A673 (cell line): ENCODE measurements around the gene DIPK1C. TPM values are rescaled to one million over a fixed set of nuclear protein-coding genes. Genes with fewer than 3 reads are reported as not detected.

ENCODE experiments used
- BruUV-seq: library from RNA; stranded (reverse); fragments of 400-500 nt; replicated peaks from 2 replicates; lab custom pipeline; 2021; lab: Mats Ljungman, UMichigan
- CTCF ChIA-PET: fragments of 300-600 bp; sonication (Branson Sonifier 250); formaldehyde crosslinking; loops from one replicate; lab custom pipeline; 2022; ENCODE audit warnings: antibody characterized with exemption; lab: Charles Lee
- POLR2A ChIA-PET: fragments of 300-600 bp; sonication (Branson Sonifier 250); formaldehyde crosslinking; loops from one replicate; lab custom pipeline; 2022; ENCODE audit warnings: antibody characterized with exemption; ENCODE audit not compliant: low non-redundant PET; lab: Charles Lee
- DNase-seq: peaks from one replicate; pipeline ENCODE4 v3.0.0-alpha.2; 2015; ENCODE audit warnings: low spot score
- H3K27ac ChIP-seq: fragments of 200-600 bp; sonication (generic); 2 replicates; pipeline ENCODE4 v1.5.1; 2016; ENCODE audit warnings: mixed run types, low read depth, mild to moderate bottlenecking, mixed read lengths, antibody characterized with exemption, low read length; ENCODE audit not compliant: poor library complexity, severe bottlenecking
- H3K27me3 ChIP-seq: fragments of 200-600 bp; sonication (generic); replicated peaks from 2 replicates; pipeline ENCODE4 v1.6.1; 2017; ENCODE audit warnings: mixed run types, low read depth, mild to moderate bottlenecking, mixed read lengths, antibody characterized with exemption, low read length; ENCODE audit not compliant: insufficient read depth, poor library complexity
- H3K36me3 ChIP-seq: fragments of 200-600 bp; sonication (generic); 2 replicates; pipeline ENCODE4 v1.6.1; 2016; ENCODE audit warnings: mixed run types, mild to moderate bottlenecking, mixed read lengths, antibody characterized with exemption, low read length; ENCODE audit not compliant: insufficient read depth, poor library complexity, severe bottlenecking
- H3K4me1 ChIP-seq: fragments of 200-600 bp; sonication (generic); 2 replicates; pipeline ENCODE4 v1.6.1; 2017; ENCODE audit warnings: mixed run types, mild to moderate bottlenecking, mixed read lengths, antibody characterized with exemption, low read length; ENCODE audit not compliant: insufficient read depth, poor library complexity, severe bottlenecking
- H3K4me3 ChIP-seq: fragments of 200-600 bp; sonication (generic); 2 replicates; pipeline ENCODE4 v1.5.1; 2016; ENCODE audit warnings: low read depth, mixed run types, mild to moderate bottlenecking, mixed read lengths, low read length; ENCODE audit not compliant: poor library complexity, severe bottlenecking
- H3K9me3 ChIP-seq: fragments of 200-600 bp; sonication (generic); 2 replicates; pipeline ENCODE4 v1.6.1; 2016; ENCODE audit warnings: mixed run types, low read depth, mild to moderate bottlenecking, mixed read lengths, antibody characterized with exemption, low read length; ENCODE audit not compliant: poor library complexity, severe bottlenecking
- EZH2 ChIP-seq: fragments of 200-600 bp; sonication (generic); IDR thresholded peaks from 2 replicates; pipeline ENCODE4 v1.6.1; 2017; ENCODE audit warnings: borderline replicate concordance, low read depth, mild to moderate bottlenecking, mixed read lengths, antibody characterized with exemption, low read length; ENCODE audit not compliant: poor library complexity, severe bottlenecking
- intact Hi-C: fragments of 100-400 bp; cut with micrococcal nuclease; formaldehyde crosslinking; loops from one replicate; pipeline ENCODE4 v1.10.0; 2022; ENCODE audit not compliant: unreplicated experiment
- total RNA-seq: library from RNA; stranded (reverse); gene quantifications from 2 replicates; pipeline ENCODE4 v1.2.3, GENCODE V29; 2021
- TF ChIP-seq, protein P1 (sequence below): fragments of 300-800, 200-600 bp; sonication (generic); conservative IDR thresholded peaks from 2 replicates; pipeline ENCODE4 v1.5.1; 2017; ENCODE audit warnings: low read depth, mild to moderate bottlenecking, antibody characterized with exemption, low read length, moderate library complexity, mixed read lengths

The DIPK1C gene
- total RNA-seq, 1 experiment from 2014 or later, result not detected

- no peak for TF ChIP-seq EZH2
- TF ChIP-seq, protein P1, sequence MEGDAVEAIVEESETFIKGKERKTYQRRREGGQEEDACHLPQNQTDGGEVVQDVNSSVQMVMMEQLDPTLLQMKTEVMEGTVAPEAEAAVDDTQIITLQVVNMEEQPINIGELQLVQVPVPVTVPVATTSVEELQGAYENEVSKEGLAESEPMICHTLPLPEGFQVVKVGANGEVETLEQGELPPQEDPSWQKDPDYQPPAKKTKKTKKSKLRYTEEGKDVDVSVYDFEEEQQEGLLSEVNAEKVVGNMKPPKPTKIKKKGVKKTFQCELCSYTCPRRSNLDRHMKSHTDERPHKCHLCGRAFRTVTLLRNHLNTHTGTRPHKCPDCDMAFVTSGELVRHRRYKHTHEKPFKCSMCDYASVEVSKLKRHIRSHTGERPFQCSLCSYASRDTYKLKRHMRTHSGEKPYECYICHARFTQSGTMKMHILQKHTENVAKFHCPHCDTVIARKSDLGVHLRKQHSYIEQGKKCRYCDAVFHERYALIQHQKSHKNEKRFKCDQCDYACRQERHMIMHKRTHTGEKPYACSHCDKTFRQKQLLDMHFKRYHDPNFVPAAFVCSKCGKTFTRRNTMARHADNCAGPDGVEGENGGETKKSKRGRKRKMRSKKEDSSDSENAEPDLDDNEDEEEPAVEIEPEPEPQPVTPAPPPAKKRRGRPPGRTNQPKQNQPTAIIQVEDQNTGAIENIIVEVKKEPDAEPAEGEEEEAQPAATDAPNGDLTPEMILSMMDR, result no peak
- no TSS peak for BruUV-seq
- Histone ChIP-seq H3K4me1 (no peaks in the 10 kb centered on the region), H3K36me3 (no peaks in the 10 kb centered on the region), H3K9me3 (no peaks in the 10 kb centered on the region), H3K27ac (no peak overlapping the region), H3K27me3 (peaks cover 8% of the 10 kb centered on the region), H3K4me3 (no peak overlapping the region)
- DNase-seq, result no peak
- ChIA-PET CTCF (interaction anchor here (0.6 kb wide), 1 partner anchor 22 kb away, joined by 3 read pairs; no protein-coding TSS in a partner anchor), POLR2A (no interaction called here)
- intact Hi-C loops, result no loop called here
Observed at GRCh38 chr18:74410441-74410992, 46.6 kb downstream of the DIPK1C start.

- CTCF ChIA-PET, result no interaction called here
- intact Hi-C loops, result loop anchor here (10.0 kb wide), 1 partner anchor 57 kb away; no protein-coding TSS in a partner anchor
- no TSS peak for BruUV-seq
Observed at GRCh38 chr18:74407888-74408287, 49.2 kb downstream of the DIPK1C start.

GRCh38 chr18:74402806-74403433 is 54.2 kb downstream of the DIPK1C start:
- H3K27ac ChIP-seq, result no peak overlapping the region
- no peaks in the 10 kb centered on the region for H3K9me3 ChIP-seq
- peaks cover 29% of the 10 kb centered on the region for H3K27me3 ChIP-seq
- H3K4me3 ChIP-seq, result no peak overlapping the region
- CTCF ChIA-PET, result no interaction called here
- no peaks in the 10 kb centered on the region for H3K4me1 ChIP-seq
- no peak for DNase-seq
- BruUV-seq, result no TSS peak
- POLR2A ChIA-PET, result no interaction called here
- no peaks in the 10 kb centered on the region for H3K36me3 ChIP-seq
- TF ChIP-seq, protein P1, result no peak
- no peak for TF ChIP-seq EZH2
- intact Hi-C loops, result loop anchor here (10.0 kb wide), 1 partner anchor 62 kb away; no protein-coding TSS in a partner anchor

More at GRCh38 chr18:74407888-74408287, 49.2 kb downstream of the DIPK1C start:
- Histone ChIP-seq H3K27me3 (peaks cover 8% of the 10 kb centered on the region), H3K27ac (no peak overlapping the region), H3K4me3 (no peak overlapping the region), H3K36me3 (no peaks in the 10 kb centered on the region), H3K4me1 (no peaks in the 10 kb centered on the region), H3K9me3 (no peaks in the 10 kb centered on the region)
- TF ChIP-seq EZH2, result no peak
- TF ChIP-seq, protein P1, result no peak
- DNase-seq, result no peak
- POLR2A ChIA-PET, result no interaction called here
